Lung (tissue), 12 donors: ENCODE data around the gene CALD1. TPM values are rescaled to one million over a fixed set of nuclear protein-coding genes. Genes with fewer than 3 reads are reported as not detected.

Experiments
- ATAC-seq: fragments of 200-7000 bp; cut with Tn5 transposase; one replicate; pipeline ENCODE4 v1.9.1; 2020; ENCODE audit warnings: moderate number of reproducible peaks; ENCODE audit not compliant: insufficient read depth, low FRiP score
- DNase-seq, 3 donors: peaks; one replicate each; pipeline ENCODE4 v3.0.0-alpha.2; 2013 to 2017
- H3K27ac ChIP-seq, 2 donors: one replicate each; pipeline ENCODE4 v1.5.1; 2013; ENCODE audit warnings: mild to moderate bottlenecking in 2 of 2, moderate library complexity in 2 of 2, control low read depth in 1 of 2, inconsistent platforms in 1 of 2, low read depth in 1 of 2, low read length in 1 of 2
- H3K27me3 ChIP-seq, 3 donors: one replicate each; pipeline ENCODE4 v1.5.1; 2013; ENCODE audit warnings: low read length in 2 of 3; ENCODE audit not compliant: control insufficient read depth in 3 of 3, insufficient read depth in 3 of 3
- H3K36me3 ChIP-seq, 4 donors: one replicate each; pipeline ENCODE4 v1.5.1; 2013; ENCODE audit warnings: low read length in 4 of 4, mild to moderate bottlenecking in 1 of 4, moderate library complexity in 1 of 4; ENCODE audit not compliant: control insufficient read depth in 4 of 4, insufficient read depth in 4 of 4
- H3K4me1 ChIP-seq, 5 donors: one replicate each; pipeline ENCODE4 v1.5.1; 2013; ENCODE audit warnings: low read length in 5 of 5, mild to moderate bottlenecking in 2 of 5, moderate library complexity in 1 of 5; ENCODE audit not compliant: control insufficient read depth in 5 of 5, insufficient read depth in 5 of 5
- H3K4me3 ChIP-seq: one replicate; pipeline ENCODE4 v1.5.1; 2013; ENCODE audit warnings: mild to moderate bottlenecking, control low read depth, moderate library complexity
- H3K9ac ChIP-seq, 2 donors: one replicate each; pipeline ENCODE4 v1.5.1; 2013; ENCODE audit warnings: low read length in 2 of 2, control low read depth in 1 of 2; ENCODE audit not compliant: insufficient read depth in 1 of 2
- H3K9me3 ChIP-seq, 4 donors: one replicate each; pipeline ENCODE4 v1.5.1; 2013; ENCODE audit warnings: low read length in 3 of 4, mild to moderate bottlenecking in 1 of 4, moderate library complexity in 1 of 4; ENCODE audit not compliant: control insufficient read depth in 4 of 4, insufficient read depth in 3 of 4
- CTCF ChIP-seq: IDR thresholded peaks from 2 replicates; pipeline ENCODE4 v1.5.1; 2012; ENCODE audit warnings: mild to moderate bottlenecking; ENCODE audit errors: control extremely low read depth, extremely low read depth
- WGBS, 2 donors: extraction: QIAGEN DNeasy Blood & Tissue Kit; methylation state at CpG; one replicate each; pipeline ENCODE4 v1.1.7; 2013; 5-methylcytosine and 5-hydroxymethylcytosine counted together
- polyA plus RNA-seq, 2 donors: library from polyadenylated mRNA; stranded (reverse); fragments of 200-250 nt; gene quantifications; one replicate each; pipeline ENCODE4 v1.2.1, GENCODE V29; 2013
- total RNA-seq, 2 donors: library from RNA; depleted of rRNA in 1 of 2; stranded (reverse); fragments of >200 nt in 1 of 2; gene quantifications; one replicate each; pipeline ENCODE4 v1.2.1, GENCODE V29; 2014 to 2021
- donor health status: control.
- donor health status: control.
- donor health status: Bipolar disorder and iron deficiency.
- donor health status: healthy.
- donor health status: DM: yes; HTN: yes; CAD: no.

CALD1 gene
- total and polyA plus RNA-seq, 4 donors, result 56.4 to 173 (median 92.0) TPM

GRCh38 chr7:134856091-134856490 is 76.7 kb downstream of the CALD1 start:
- no peak for ATAC-seq
- H3K4me1 ChIP-seq, result peaks cover 0 to 39% (median 15%) of the 10 kb centered on the region in 5 donors
- peaks cover 0 to 3% (median 0%) of the 10 kb centered on the region in 3 donors for H3K27me3 ChIP-seq
- WGBS, 2 donors, result 31 to 44% methylated on average over 7 of the region's 7 CpGs
- H3K4me3 ChIP-seq, result no peak overlapping the region
- H3K36me3 ChIP-seq, result peaks cover 0 to 3% (median 0%) of the 10 kb centered on the region in 4 donors
- peak overlapping the region in 1 of 2 donors; percentile 38 for H3K27ac ChIP-seq
- no peak for TF ChIP-seq CTCF
- H3K9me3 ChIP-seq, result no peaks in the 10 kb centered on the region
- no peak overlapping the region for H3K9ac ChIP-seq
- peak; percentile 26 to 61 (median 46) for DNase-seq

DNA sequence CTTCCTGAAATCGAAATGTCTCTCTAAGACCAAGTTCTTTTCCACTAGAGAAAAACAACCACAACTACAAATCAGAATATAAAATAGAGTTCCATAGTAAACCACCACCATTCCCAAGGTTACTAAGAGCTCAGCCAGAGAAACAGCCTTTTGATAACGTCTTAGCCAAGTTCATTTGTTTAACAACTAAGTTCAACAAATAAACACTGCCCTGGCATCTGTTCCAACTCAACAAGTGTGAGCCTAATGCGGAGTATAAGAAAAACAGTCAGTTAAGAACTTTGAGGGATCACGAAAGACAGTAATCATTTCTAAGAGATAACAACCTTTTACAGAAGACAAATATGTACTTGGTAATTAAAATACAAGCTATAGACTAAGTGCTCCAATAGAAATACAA is 77.3 kb downstream of the CALD1 start:
- Histone ChIP-seq H3K27me3 (no peaks in the 10 kb centered on the region), H3K9me3 (no peaks in the 10 kb centered on the region), H3K4me3 (no peak overlapping the region), H3K4me1 (peaks cover 0 to 37% (median 15%) of the 10 kb centered on the region in 5 donors), H3K27ac (no peak overlapping the region), H3K9ac (no peak overlapping the region), H3K36me3 (peaks cover 0 to 3% (median under 1%) of the 10 kb centered on the region in 4 donors)
- WGBS, 2 donors, result 48 to 69% methylated on average over 4 of the region's 4 CpGs
- TF ChIP-seq CTCF, result no peak
- DNase-seq (peak in 2 of 3 donors; percentile 85 to 88), ATAC-seq (no peak)

DNA sequence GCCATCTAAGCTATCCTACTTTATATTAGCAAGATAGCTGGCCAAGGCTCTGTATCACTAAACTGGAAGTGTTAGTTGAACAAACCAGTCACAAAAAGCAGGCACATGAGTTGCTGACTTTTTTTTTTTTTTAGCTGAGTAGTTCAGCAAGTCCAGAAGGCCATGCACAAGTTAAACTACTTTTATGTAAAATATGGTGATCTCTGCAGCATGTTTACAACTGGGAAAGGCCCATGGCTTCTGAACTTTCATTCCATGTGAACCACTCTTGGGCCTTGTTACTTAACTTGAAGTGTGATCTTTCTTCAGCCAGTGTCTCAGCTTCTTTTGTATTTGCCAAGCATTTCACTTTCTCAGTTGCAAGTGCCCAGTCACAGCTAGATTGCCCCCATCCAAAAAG is 78.5 kb downstream of the CALD1 start:
- no peak for ATAC-seq
- Histone ChIP-seq H3K27ac (peak overlapping the region in 1 of 2 donors; percentile 9), H3K4me1 (peaks cover 0 to 32% (median 15%) of the 10 kb centered on the region in 5 donors), H3K9ac (no peak overlapping the region), H3K4me3 (no peak overlapping the region), H3K27me3 (no peaks in the 10 kb centered on the region), H3K36me3 (peaks cover 0 to 3% (median under 1%) of the 10 kb centered on the region in 4 donors), H3K9me3 (no peaks in the 10 kb centered on the region)
- TF ChIP-seq CTCF, result no peak
- no peak for DNase-seq

DNA sequence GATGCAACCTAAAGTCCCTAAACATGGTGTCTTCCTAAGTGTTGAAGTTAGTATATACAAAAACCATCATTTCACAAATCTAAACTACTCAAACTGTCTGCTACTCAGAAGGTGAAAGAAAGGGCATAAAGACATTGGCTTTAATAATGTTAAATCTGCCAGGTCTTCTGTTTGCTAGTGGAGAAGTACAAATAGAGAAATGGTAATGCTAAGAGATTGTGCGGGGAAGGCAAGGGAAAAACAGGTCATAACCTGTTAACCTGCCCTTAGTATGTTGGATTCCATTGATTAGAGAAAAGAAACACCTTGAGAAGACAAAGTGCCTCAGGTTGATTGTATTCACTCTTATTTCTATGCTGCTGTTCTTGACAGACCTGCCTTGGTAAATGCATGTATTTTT is 80.3 kb downstream of the CALD1 start:
- no peak overlapping the region for H3K9ac ChIP-seq
- 91 to 98% methylated on average over 1 of the region's 1 CpG for WGBS, 2 donors
- H3K4me3 ChIP-seq, result no peak overlapping the region
- ATAC-seq (no peak), DNase-seq (no peak)
- H3K4me1 ChIP-seq, result peaks cover 0 to 29% (median 14%) of the 10 kb centered on the region in 5 donors
- no peak for TF ChIP-seq CTCF
- no peak overlapping the region for H3K27ac ChIP-seq
- no peaks in the 10 kb centered on the region for H3K9me3 ChIP-seq
- no peaks in the 10 kb centered on the region for H3K27me3 ChIP-seq
- peaks cover 0 to 3% (median under 1%) of the 10 kb centered on the region in 4 donors for H3K36me3 ChIP-seq
